GM06990 (cell line): ENCODE data around the gene DNAJC5G.

Experiments used
- DNase-seq: peaks from one replicate; pipeline ENCODE4 v3.0.0-alpha.2; 2011; ENCODE audit not compliant: insufficient read length; ENCODE audit errors: extremely low read depth
- H3K27me3 ChIP-seq: replicated peaks from 2 replicates; pipeline ENCODE4 v1.6.0; 2011; ENCODE audit warnings: low read length; ENCODE audit not compliant: control insufficient read depth, insufficient read depth
- H3K36me3 ChIP-seq: 2 replicates; pipeline ENCODE4 v1.5.1; 2011; ENCODE audit warnings: low read length; ENCODE audit not compliant: control insufficient read depth, insufficient read depth
- H3K4me3 ChIP-seq: replicated peaks from 2 replicates; pipeline ENCODE4 v1.5.1; 2011; ENCODE audit warnings: low read depth, mild to moderate bottlenecking, control low read depth, low read length
- TF ChIP-seq, protein P1 (sequence below): IDR thresholded peaks from 2 replicates; pipeline ENCODE4 v1.5.1; 2011; ENCODE audit warnings: low read length, control low read depth, mild to moderate bottlenecking, inconsistent platforms; ENCODE audit not compliant: insufficient read depth, poor library complexity, severe bottlenecking

The DNAJC5G gene

DNA sequence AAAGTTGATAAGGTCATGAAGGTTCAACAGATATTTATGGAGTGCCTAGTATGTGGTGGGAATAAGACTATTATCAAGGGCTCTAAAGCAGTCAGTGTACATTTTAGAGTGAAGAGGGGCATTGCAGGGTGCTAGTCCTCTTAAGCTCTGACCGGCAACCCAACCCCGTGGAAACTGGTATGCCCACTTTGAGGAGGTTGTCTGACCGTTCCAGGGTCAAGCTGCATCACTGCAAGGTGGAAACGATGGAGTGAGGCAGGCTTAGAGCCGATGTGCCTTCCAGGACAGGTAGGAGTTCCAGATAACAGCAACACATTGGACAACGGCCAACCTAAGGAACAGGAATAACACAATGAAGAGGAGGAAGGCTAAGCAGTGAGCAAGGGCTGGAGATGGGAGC lies 34.4 kb downstream of the DNAJC5G start:
- no peak for DNase-seq
- H3K27me3 ChIP-seq, result no peaks in the 10 kb centered on the region; the same call in 1 of the 2 replicates
- TF ChIP-seq, protein P1, sequence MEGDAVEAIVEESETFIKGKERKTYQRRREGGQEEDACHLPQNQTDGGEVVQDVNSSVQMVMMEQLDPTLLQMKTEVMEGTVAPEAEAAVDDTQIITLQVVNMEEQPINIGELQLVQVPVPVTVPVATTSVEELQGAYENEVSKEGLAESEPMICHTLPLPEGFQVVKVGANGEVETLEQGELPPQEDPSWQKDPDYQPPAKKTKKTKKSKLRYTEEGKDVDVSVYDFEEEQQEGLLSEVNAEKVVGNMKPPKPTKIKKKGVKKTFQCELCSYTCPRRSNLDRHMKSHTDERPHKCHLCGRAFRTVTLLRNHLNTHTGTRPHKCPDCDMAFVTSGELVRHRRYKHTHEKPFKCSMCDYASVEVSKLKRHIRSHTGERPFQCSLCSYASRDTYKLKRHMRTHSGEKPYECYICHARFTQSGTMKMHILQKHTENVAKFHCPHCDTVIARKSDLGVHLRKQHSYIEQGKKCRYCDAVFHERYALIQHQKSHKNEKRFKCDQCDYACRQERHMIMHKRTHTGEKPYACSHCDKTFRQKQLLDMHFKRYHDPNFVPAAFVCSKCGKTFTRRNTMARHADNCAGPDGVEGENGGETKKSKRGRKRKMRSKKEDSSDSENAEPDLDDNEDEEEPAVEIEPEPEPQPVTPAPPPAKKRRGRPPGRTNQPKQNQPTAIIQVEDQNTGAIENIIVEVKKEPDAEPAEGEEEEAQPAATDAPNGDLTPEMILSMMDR, result no peak
- peaks cover 8% of the 10 kb centered on the region for H3K36me3 ChIP-seq
- H3K4me3 ChIP-seq, result no peak overlapping the region

DNA sequence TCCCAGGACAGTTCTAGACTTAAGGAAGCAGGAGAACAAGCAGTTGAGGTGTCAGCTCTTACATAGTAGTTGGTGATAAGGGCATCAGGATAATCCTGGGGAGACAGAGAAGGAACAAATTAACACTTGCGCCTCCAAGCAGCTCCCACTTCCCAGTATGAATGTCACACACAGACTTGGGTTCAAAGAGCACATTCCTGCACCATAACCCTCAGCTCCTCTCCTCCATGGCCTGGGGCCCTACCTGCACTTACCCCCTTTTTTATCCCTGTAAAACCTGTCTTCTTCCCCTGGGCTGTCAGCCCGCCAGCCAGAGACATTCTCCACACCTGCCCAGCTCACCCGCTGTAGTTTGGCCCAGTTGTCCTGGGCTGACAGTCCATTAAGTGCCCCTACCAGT lies 36.9 kb downstream of the DNAJC5G start:
- DNase-seq, result no peak
- H3K36me3 ChIP-seq, result peaks cover 14% of the 10 kb centered on the region
- TF ChIP-seq, protein P1, result no peak
- H3K27me3 ChIP-seq, result no peaks in the 10 kb centered on the region
- H3K4me3 ChIP-seq, result no peak overlapping the region

DNA sequence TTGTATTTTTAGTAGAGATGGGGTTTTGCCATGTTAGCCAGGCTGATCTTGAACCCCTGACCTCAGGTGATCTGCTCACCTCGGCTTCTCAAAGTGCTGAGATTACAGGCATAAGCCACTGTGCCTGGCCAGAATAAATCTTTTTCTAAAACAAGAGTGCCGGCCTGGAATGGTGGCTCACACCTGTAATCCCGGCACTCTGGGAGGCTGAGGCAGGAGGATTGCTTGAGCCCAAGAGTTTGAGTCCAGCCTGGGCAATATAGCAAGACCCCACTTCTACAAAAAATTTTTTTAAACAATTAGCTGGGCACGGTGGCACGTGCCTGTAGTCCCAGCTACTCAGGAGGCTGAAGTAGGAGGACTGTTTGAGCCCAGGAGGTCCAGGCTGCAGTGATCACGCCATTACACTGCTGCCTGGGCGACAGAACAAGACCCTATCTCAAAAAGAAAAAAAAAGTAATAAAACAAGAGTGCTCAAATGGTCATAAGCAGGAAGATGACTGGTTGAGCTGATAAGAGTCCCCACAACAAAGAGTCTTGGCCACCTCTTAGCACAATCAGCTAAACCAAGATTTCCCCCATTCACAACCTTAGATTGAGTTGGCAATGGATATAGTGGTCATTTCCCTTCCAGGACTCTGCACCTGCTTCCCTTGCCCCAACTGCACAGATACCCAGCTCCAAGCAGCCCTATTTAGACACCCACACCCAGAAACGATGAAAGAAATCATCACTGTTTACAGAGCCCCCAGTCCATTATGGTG lies 38.8 kb downstream of the DNAJC5G start:
- no peak for DNase-seq
- Histone ChIP-seq H3K4me3 (no peak overlapping the region), H3K36me3 (peaks cover 14% of the 10 kb centered on the region), H3K27me3 (no peaks in the 10 kb centered on the region)
- TF ChIP-seq, protein P1, result no peak

DNA sequence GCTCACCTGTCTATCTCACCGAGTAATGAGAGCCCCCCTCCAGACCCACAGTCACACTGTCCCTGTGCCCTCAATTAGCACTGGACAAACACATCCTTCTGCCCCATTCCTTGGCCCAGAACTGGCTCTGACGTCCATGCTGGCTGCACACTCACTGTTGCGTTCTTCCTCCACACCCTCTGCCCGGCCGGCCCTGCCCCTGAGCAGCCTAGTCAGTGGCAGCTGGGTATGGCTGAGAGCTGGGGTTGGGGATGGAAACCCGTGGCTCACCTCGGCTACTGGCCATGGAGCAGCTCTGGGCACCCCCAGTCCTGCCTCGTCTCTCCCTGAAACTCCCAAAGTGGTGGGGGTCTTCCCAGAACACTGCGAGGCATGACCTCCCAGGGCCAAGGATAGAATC lies 39.5 kb downstream of the DNAJC5G start:
- TF ChIP-seq, protein P1, result no peak
- H3K4me3 ChIP-seq, result no peak overlapping the region
- H3K36me3 ChIP-seq, result peaks cover 14% of the 10 kb centered on the region
- no peak for DNase-seq
- no peaks in the 10 kb centered on the region for H3K27me3 ChIP-seq

DNA sequence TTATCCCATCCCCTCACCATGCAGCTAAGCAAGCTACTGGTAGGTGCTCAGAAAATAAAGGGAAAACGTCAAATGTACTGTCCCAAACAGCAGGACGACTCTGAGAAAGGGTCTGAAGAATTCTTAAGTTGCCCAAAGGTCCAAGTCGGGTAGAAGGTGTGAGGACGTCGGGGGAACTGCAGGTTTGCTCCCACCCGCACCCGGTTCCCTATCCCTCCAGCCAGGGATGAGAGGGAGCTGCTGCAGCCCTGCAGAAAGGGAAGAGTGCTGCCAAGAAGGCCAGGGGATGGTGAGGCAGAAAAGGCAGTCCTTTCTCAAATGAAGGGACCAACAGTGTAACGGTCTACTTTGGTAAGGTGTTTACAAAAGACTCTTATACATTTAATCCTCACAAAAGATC lies 39.9 kb downstream of the DNAJC5G start:
- Histone ChIP-seq H3K27me3 (no peaks in the 10 kb centered on the region), H3K36me3 (peaks cover 12% of the 10 kb centered on the region), H3K4me3 (no peak overlapping the region)
- no peak for DNase-seq
- TF ChIP-seq, protein P1, result no peak
